A549 treated with Hydrocortisone at 1 μM for 4 hours (cell line): ENCODE data around the gene ZDHHC22. TPM values are rescaled to one million over a fixed set of nuclear protein-coding genes. Genes with fewer than 3 reads are reported as not detected.

Experiments
- total RNA-seq: library from RNA; stranded (reverse); fragments of 200-300 nt; extraction: Qiagen RNA extraction; gene quantifications from 5 replicates; pipeline ENCODE4 v1.2.3, GENCODE V29; 2022

The ZDHHC22 gene
- 0.18 to 0.37 TPM (median 0.23 TPM) in 5 replicates for total RNA-seq

DNA sequence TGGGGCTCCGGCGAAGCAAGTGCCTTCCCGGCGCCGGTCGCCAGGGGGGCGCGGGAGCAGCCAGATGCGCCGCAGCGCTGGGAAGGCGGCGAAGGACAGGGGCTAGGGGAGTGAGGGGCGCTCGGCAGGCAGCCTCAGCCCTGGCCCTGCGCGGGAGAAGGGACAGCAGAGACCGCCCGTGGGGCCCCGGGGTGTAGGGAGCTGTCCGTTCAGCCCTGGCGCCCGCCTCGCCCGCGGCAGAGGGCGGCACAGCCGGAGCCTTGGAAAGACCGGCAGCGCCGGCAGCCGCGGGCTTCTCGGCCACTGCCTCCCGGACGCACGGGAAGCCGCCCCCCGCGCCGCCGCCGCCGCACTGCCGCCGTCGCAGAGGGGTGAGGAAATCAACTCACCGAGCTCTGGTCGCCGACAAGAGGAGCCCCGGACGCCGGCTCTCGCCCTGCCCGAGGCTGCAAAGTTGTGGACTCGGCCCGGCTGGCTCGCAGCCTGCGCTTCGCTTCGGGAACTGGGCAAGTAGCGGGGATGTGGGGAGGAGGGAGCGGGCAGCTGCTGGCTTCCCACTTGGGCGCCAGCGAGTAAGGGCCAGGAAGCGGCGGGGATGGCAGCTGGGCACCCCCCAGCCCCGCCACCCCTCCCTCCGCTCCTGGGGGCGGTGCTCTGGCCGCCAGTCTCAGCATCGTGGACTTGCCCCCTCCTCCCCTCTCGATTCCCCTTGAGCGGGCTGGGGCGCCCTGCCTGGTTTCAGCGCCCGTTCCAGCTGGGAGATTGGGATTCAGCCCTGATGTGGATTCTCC is at the start of gene ZDHHC22:
ZDHHC22 (minus strand) TSS at position 578 of the 791 bp plus-strand sequence. CDS start 2,053 bp downstream, outside the sequence.

DNA sequence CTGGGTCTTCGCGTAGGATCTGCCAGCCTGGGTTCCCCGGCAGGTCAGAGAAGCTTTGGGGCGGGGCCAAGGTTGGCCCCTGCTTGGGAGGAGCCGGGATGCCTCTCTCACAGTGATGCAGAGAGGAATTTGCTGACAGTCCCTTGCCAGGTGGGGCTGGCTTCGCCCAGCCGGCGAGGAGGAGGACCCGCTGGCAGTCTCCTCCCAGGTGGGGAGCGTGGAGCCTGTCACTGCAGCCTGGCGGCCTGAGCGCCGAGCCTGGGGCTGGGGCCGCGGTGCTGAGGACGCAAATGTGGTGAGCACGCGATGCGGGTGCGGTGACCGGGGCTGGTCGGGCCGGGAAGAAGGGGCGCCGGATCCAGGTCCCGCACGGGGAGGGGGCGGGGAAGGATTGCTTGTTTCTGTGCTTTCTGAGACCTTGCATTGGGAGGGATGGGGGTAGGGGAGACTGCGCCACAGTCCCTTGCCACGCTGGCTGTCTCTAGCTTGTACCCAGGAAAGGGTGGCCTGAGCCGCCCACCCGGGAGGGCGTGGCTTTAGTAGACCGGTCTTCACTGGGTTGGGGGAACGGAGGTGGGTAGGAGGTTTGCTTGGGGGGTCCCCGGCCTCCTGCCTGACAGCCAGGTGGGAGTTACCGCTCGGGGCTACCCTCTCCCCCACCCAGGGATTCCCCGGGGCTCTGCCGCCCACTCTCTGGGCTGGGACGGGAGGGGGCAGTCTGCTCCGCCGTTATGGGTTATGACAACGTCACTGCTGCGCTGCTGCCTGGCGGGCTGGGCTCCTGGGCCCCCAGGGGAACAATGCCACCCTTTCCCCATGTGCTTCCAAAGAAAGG is 40.2 kb upstream of the ZDHHC22 start, which contains the start of gene TMEM63C:
TMEM63C (plus strand) TSS at position 196 of the 835 bp plus-strand sequence. CDS start 37,016 bp downstream, outside the sequence.

DNA sequence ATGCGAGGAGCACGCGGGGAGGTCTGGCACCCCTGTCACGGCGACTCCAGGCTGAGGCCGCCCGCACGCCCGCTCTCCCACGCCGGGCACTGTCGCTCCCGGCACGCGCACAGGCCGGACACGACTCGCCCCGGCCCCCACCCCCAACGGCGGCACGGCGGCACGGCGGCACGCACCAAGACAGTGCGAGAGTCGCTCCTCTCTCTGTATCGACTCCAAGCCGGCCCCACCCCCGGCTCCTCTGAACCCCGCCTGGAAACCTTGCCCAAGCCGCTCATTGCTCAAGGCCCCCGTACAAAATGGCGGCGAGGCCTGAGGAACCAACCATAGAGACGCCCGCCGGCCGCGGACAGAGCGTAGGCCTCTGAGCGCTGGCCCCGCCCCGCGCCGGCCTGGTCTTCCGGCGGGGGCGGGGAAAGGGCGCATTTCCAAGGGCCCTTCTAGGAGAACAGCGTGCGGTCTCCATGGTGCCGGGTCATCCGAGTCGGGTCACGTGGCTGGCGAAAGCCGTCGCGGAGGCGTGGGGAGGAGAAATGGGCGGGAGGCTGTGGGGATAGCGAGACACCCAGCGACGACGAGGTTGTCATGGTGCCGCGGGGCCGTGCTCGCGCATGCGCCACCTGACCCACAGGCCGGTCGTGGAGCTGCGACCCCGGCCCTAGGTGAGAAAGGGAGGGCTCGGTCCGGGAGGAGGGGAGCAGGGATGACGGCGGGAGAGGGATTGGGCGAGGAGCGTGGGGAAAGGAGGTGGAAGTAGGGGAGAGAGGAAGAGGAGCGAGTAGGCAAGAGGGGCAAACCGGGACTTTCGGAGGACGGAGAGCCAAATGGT is 43.7 kb downstream of the ZDHHC22 start, which contains the start of gene CIPC:
CIPC (plus strand) TSS at position 559 of the 829 bp plus-strand sequence. CDS start 7,451 bp downstream, outside the sequence.

Other genes starting within 250 kb of the ZDHHC22 start
- gene IRF2BPL, start 113.1 kb downstream of the ZDHHC22 start, total RNA-seq: 12.4 to 18.4 TPM (median 16.5 TPM) in 5 replicates
- gene CIPC, start 43.5 kb downstream of the ZDHHC22 start, total RNA-seq: 6.5 to 9.7 TPM (median 7.1 TPM) in 5 replicates
- 4.8 to 6.0 TPM (median 5.4 TPM) in 5 replicates for gene TMEM63C, start 40.0 kb upstream of the ZDHHC22 start, total RNA-seq
- not detected in 5 replicates for gene NGB, start 129.4 kb upstream of the ZDHHC22 start, total RNA-seq
- 25.5 to 31.9 TPM (median 29.1 TPM) in 5 replicates for gene POMT2, start 179.1 kb upstream of the ZDHHC22 start, total RNA-seq
- 30.5 to 35.5 TPM (median 33.7 TPM) in 5 replicates for gene GSTZ1, start 179.2 kb upstream of the ZDHHC22 start, total RNA-seq
- 4.6 to 8.8 TPM (median 6.6 TPM) in 5 replicates for gene TMED8, start 235.3 kb upstream of the ZDHHC22 start, total RNA-seq
- 1.2 to 2.6 TPM (median 1.6 TPM) in 5 replicates for gene SAMD15, start 235.6 kb upstream of the ZDHHC22 start, total RNA-seq